GM23248 (cell line): ENCODE measurements around the gene RAB4A. TPM values are rescaled to one million over a fixed set of nuclear protein-coding genes. Genes with fewer than 3 reads are reported as not detected.

Experiments used
- DNase-seq: peaks from one replicate; pipeline ENCODE4 v3.0.0-alpha.2; 2015
- H2AFZ ChIP-seq: fragments of 200-600 bp; sonication (generic); 2 replicates; pipeline ENCODE4 v1.6.1; 2016; ENCODE audit warnings: antibody characterized with exemption
- H3F3A ChIP-seq: fragments of 200-600 bp; sonication (generic); 2 replicates; pipeline ENCODE4 v1.6.1; 2016; ENCODE audit warnings: mild to moderate bottlenecking, antibody characterized with exemption, mixed run types; ENCODE audit not compliant: insufficient read depth
- H3K27ac ChIP-seq: fragments of 200-600 bp; sonication (generic); 2 replicates; pipeline ENCODE4 v1.5.1; 2016; ENCODE audit warnings: mild to moderate bottlenecking
- H3K27me3 ChIP-seq: fragments of 200-600 bp; sonication (generic); replicated peaks from 2 replicates; pipeline ENCODE4 v1.6.1; 2016; ENCODE audit warnings: mild to moderate bottlenecking; ENCODE audit not compliant: insufficient read depth
- H3K36me3 ChIP-seq: fragments of 200-600 bp; sonication (generic); 2 replicates; pipeline ENCODE4 v1.6.1; 2016; ENCODE audit warnings: low read depth, mild to moderate bottlenecking
- H3K4me1 ChIP-seq: fragments of 200-600 bp; sonication (generic); 2 replicates; pipeline ENCODE4 v1.6.1; 2016; ENCODE audit warnings: mild to moderate bottlenecking; ENCODE audit not compliant: insufficient read depth
- H3K4me2 ChIP-seq: fragments of 200-600 bp; sonication (generic); one replicate; pipeline ENCODE4 v1.6.1; 2016; ENCODE audit warnings: mild to moderate bottlenecking; ENCODE audit not compliant: unreplicated experiment
- H3K4me3 ChIP-seq: fragments of 200-600 bp; sonication (generic); 2 replicates; pipeline ENCODE4 v1.5.1; 2016; ENCODE audit warnings: mild to moderate bottlenecking
- H3K79me2 ChIP-seq: fragments of 200-600 bp; sonication (generic); 2 replicates; pipeline ENCODE4 v1.6.1; 2016; ENCODE audit warnings: mild to moderate bottlenecking; ENCODE audit not compliant: insufficient read depth
- H3K9ac ChIP-seq: fragments of 200-600 bp; sonication (generic); 2 replicates; pipeline ENCODE4 v1.6.1; 2016; ENCODE audit warnings: mild to moderate bottlenecking
- H3K9me2 ChIP-seq: fragments of 200-600 bp; sonication (generic); 2 replicates; pipeline ENCODE4 v1.6.1; 2016; ENCODE audit warnings: mixed run types, mild to moderate bottlenecking, moderate library complexity; ENCODE audit not compliant: insufficient read depth
- H3K9me3 ChIP-seq: fragments of 200-600 bp; sonication (generic); one replicate; pipeline ENCODE4 v1.6.1; 2017; ENCODE audit warnings: low read depth
- H4K20me1 ChIP-seq: fragments of 200-600 bp; sonication (generic); 2 replicates; pipeline ENCODE4 v1.6.0; 2016; ENCODE audit not compliant: insufficient read depth
- EZH2 ChIP-seq: fragments of 200-600 bp; sonication (generic); IDR thresholded peaks from 2 replicates; pipeline ENCODE4 v1.6.1; 2018; ENCODE audit warnings: antibody characterized with exemption, mild to moderate bottlenecking; ENCODE audit not compliant: insufficient read depth, poor library complexity, severe bottlenecking
- EZH2phosphoT487 ChIP-seq: fragments of 200-600 bp; sonication (generic); IDR thresholded peaks from 2 replicates; pipeline ENCODE4 v1.6.1; 2018; ENCODE audit warnings: antibody characterized with exemption, moderate library complexity, mild to moderate bottlenecking, low read depth; ENCODE audit not compliant: insufficient read depth
- WGBS, 2 experiments: methylation state at CpG; one replicate each; pipeline ENCODE4 v1.1.6; 2015 to 2017; ENCODE audit warnings: low lambda C conversion rate in 2 of 2, low coverage in 1 of 2; ENCODE audit errors: missing lambda C conversion rate in 2 of 2; 5-methylcytosine and 5-hydroxymethylcytosine counted together
- in situ Hi-C: fragments of 300-500 bp; cut with MboI; formaldehyde crosslinking; loops from 2 replicates; pipeline ENCODE4 v1.15.0; 2020
- polyA plus RNA-seq: library from polyadenylated mRNA; unstranded; fragments of >200 nt; fragmentation: Nextera tagmentation; extraction: Ambion mirVana; gene quantifications from 2 replicates; pipeline ENCODE4 v1.2.1, GENCODE V29; 2016
- total RNA-seq: library from RNA; depleted of rRNA; stranded (reverse); fragments of >200 nt; shearing (Covaris generic); gene quantifications from 2 replicates; pipeline ENCODE4 v1.2.3, GENCODE V29; 2014

The RAB4A gene
- total and polyA plus RNA-seq, 2 experiments from 2014 or later, result 43.4 to 47.2 TPM

DNA sequence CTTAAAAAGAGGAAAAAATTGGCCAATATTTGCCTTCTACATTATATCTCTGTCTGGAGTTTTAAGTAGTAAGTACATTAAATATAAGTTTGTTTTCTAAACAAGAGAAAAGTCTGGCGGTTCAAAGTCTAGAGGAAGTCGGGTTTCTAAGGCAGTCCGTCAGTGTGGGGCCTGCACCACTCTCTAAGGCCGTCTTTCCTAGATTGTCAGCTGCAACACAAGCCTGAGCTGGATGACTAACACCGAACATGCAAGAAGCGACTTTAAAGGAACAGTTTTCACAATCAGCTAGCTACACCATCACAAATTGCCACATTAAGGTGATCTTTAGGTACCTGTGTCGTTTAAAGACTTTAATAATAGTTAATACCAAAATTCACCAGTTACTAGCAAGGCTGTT, 52.3 kb downstream of the RAB4A start:
- Histone ChIP-seq H2AFZ (no peak overlapping the region), H3K79me2 (no peaks in the 10 kb centered on the region), H3F3A (no peaks in the 10 kb centered on the region), H3K9ac (no peak overlapping the region), H3K4me1 (no peaks in the 10 kb centered on the region), H4K20me1 (no peaks in the 10 kb centered on the region), H3K36me3 (peaks cover 14% of the 10 kb centered on the region; the same call in 1 of the 2 replicates), H3K4me3 (no peak overlapping the region), H3K27ac (no peak overlapping the region), H3K27me3 (no peaks in the 10 kb centered on the region), H3K9me2 (no peaks in the 10 kb centered on the region), H3K9me3 (no peaks in the 10 kb centered on the region), H3K4me2 (no peak overlapping the region)
- TF ChIP-seq EZH2phosphoT487, result no peak
- TF ChIP-seq EZH2, result no peak
- 97 to 98% methylated on average over 7 of the region's 7 CpGs for WGBS, 2 experiments
- in situ Hi-C loops, result no loop called here
- DNase-seq, result no peak

DNA sequence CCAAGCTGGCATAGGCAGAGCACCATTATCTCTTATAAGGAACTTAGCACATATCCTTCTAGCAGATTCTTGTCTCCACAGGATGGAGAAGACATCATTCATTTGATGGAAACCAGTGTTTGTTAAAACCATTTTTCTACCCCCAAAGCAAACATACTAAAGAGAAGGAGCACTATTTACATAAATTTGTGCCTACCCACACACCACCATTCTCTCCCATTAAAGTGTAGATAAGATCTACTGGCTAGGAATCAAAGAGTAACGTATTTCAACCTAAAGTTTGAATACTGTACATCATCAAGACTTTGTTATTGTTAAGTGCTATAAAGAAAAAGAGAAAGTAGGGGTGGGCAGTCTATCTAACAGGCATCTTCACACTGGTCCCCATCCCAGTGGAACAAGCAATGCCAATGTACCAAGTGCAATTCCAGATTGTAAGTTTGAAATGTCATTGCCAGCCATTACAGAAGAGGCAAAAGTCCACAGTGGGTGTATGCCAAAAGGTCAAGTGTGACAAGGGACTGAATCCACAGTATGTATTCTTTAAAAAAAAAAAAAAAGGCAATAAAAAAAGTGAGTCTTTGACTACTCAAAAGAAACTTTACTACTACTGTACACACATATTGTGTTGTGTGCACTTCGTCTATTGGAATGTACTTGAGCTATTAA, 53.1 kb downstream of the RAB4A start:
- 85 to 89% methylated on average over 2 of the region's 2 CpGs for WGBS, 2 experiments
- in situ Hi-C loops, result no loop called here
- H3K4me1 ChIP-seq, result no peaks in the 10 kb centered on the region
- H2AFZ ChIP-seq, result no peak overlapping the region
- no peak overlapping the region for H3K4me2 ChIP-seq
- no peaks in the 10 kb centered on the region for H3K27me3 ChIP-seq
- H4K20me1 ChIP-seq, result no peaks in the 10 kb centered on the region
- H3K4me3 ChIP-seq, result no peak overlapping the region
- no peak overlapping the region for H3K27ac ChIP-seq
- no peaks in the 10 kb centered on the region for H3K79me2 ChIP-seq
- no peak overlapping the region for H3K9ac ChIP-seq
- no peak for DNase-seq
- H3K9me3 ChIP-seq, result no peaks in the 10 kb centered on the region
- TF ChIP-seq EZH2phosphoT487, result no peak
- H3K9me2 ChIP-seq, result no peaks in the 10 kb centered on the region
- H3K36me3 ChIP-seq, result peaks cover 14% of the 10 kb centered on the region; the same call in 1 of the 2 replicates
- H3F3A ChIP-seq, result no peaks in the 10 kb centered on the region

DNA sequence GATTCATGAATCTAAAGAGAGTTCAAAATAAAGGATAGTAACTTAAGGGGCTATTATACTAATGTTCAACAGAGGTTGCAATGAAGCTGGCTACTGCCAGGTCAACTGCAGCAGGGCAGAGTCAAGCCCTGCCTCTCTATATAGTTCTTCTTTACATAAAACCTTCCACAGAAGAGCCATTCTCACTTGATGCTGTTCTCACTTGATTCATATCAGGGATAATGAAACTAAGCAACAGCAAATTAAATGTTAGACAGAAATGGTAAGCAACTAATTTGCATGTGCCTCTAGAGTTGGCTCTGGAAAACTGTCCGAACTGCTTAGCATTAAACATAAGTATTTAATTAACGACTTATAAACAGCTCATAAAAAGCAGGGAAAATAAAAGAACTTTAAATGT, 54.5 kb downstream of the RAB4A start:
- no peaks in the 10 kb centered on the region for H3K4me1 ChIP-seq
- H3F3A ChIP-seq, result no peaks in the 10 kb centered on the region
- no peak overlapping the region for H2AFZ ChIP-seq
- in situ Hi-C loops, result no loop called here
- no peaks in the 10 kb centered on the region for H3K79me2 ChIP-seq
- no peak overlapping the region for H3K9ac ChIP-seq
- no peak overlapping the region for H3K27ac ChIP-seq
- H3K27me3 ChIP-seq, result no peaks in the 10 kb centered on the region
- no peak for DNase-seq
- H4K20me1 ChIP-seq, result no peaks in the 10 kb centered on the region
- no peaks in the 10 kb centered on the region for H3K9me3 ChIP-seq
- peaks cover 14% of the 10 kb centered on the region; the same call in 1 of the 2 replicates for H3K36me3 ChIP-seq
- H3K4me3 ChIP-seq, result no peak overlapping the region
- no peak for TF ChIP-seq EZH2
- TF ChIP-seq EZH2phosphoT487, result no peak
- no peaks in the 10 kb centered on the region for H3K9me2 ChIP-seq
- WGBS, 2 experiments, result 32 to 35% methylated on average over 2 of the region's 2 CpGs
- no peak overlapping the region for H3K4me2 ChIP-seq

DNA sequence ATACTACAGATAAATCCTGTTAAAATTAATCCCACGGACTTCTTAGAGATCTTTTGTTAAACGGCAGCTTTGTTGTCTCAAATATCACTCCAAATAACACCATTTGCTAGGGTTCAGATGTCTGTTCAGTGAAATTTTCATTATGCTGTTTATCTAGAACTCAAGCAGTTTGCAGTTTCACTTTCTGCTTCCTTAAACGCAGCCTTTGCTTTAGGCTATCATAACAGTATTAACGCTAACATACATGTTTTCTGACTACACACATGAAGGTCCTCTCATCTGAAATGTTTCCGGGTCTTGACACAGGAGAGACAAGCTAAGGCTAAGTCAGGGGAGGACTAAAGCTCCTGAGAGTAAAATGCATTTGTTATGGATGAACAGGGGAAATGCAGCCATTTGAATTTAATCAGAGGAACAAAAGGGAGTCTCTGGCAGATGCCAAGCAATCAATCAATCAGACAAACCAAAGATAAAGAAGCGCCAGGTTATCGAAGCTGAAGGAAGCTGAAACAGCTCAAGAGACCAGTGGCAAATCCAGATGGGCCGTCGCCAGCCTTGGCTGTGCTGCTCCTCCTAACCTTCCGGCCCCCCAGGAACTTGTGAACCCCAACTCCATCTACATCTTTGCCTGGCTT, 55.1 kb downstream of the RAB4A start:
- Histone ChIP-seq H3K27me3 (no peaks in the 10 kb centered on the region), H3K4me1 (no peaks in the 10 kb centered on the region), H3K36me3 (peaks cover 14% of the 10 kb centered on the region; the same call in 1 of the 2 replicates), H3K4me3 (no peak overlapping the region), H3F3A (no peaks in the 10 kb centered on the region), H3K9ac (no peak overlapping the region), H2AFZ (no peak overlapping the region), H4K20me1 (no peaks in the 10 kb centered on the region), H3K79me2 (no peaks in the 10 kb centered on the region), H3K27ac (no peak overlapping the region), H3K4me2 (no peak overlapping the region), H3K9me3 (no peaks in the 10 kb centered on the region), H3K9me2 (no peaks in the 10 kb centered on the region)
- WGBS, 2 experiments, result 80 to 81% methylated on average over 10 of the region's 10 CpGs
- DNase-seq, result no peak
- in situ Hi-C loops, result no loop called here
- TF ChIP-seq EZH2, result no peak
- no peak for TF ChIP-seq EZH2phosphoT487
